ENCODE data around the gene POLR2B. TPM values are rescaled to one million over a fixed set of nuclear protein-coding genes. Genes with fewer than 3 reads are reported as not detected.

Gene POLR2B
- 150 TPM for total RNA-seq

GRCh38 chr4:56978750-56979303 is at the start of gene POLR2B:
Gene POLR2B, plus strand, starts transcription at chr4:56978896. Its CDS starts 90 bp downstream, at chr4:56978986.

GRCh38 chr4:56977321-56978012 is 1.2 kb upstream of the POLR2B start, which contains the start of gene NOA1:
Gene NOA1, minus strand, starts transcription at chr4:56977606. Its CDS starts 21 bp downstream, at chr4:56977585.

Small RNA genes within 50 kb of the gene (small RNA-seq; reads per million reads assigned to genes)
- not detected for gene RNU6-998P

Other genes starting within 250 kb of the POLR2B start
- gene SPINK2, start 157.2 kb upstream of the POLR2B start, total RNA-seq: not detected
- 11.8 TPM for gene REST, start 71.0 kb upstream of the POLR2B start, total RNA-seq
- gene NOA1, start 1.3 kb upstream of the POLR2B start, total RNA-seq: 14.1 TPM
- gene IGFBP7, start 131.5 kb downstream of the POLR2B start, total RNA-seq: 59.1 TPM